A673 (cell line): ENCODE results near the gene IFI16. TPM values are rescaled to one million over a fixed set of nuclear protein-coding genes. Genes with fewer than 3 reads are reported as not detected.

Experiments used
- BruUV-seq: library from RNA; stranded (reverse); fragments of 400-500 nt; replicated peaks from 2 replicates; lab custom pipeline; 2021; lab: Mats Ljungman, UMichigan
- CTCF ChIA-PET: fragments of 300-600 bp; sonication (Branson Sonifier 250); formaldehyde crosslinking; loops from one replicate; lab custom pipeline; 2022; ENCODE audit warnings: antibody characterized with exemption; lab: Charles Lee
- POLR2A ChIA-PET: fragments of 300-600 bp; sonication (Branson Sonifier 250); formaldehyde crosslinking; loops from one replicate; lab custom pipeline; 2022; ENCODE audit warnings: antibody characterized with exemption; ENCODE audit not compliant: low non-redundant PET; lab: Charles Lee
- DNase-seq: peaks from one replicate; pipeline ENCODE4 v3.0.0-alpha.2; 2015; ENCODE audit warnings: low spot score
- H3K27ac ChIP-seq: fragments of 200-600 bp; sonication (generic); 2 replicates; pipeline ENCODE4 v1.5.1; 2016; ENCODE audit warnings: mixed run types, low read depth, mild to moderate bottlenecking, mixed read lengths, antibody characterized with exemption, low read length; ENCODE audit not compliant: poor library complexity, severe bottlenecking
- H3K27me3 ChIP-seq: fragments of 200-600 bp; sonication (generic); replicated peaks from 2 replicates; pipeline ENCODE4 v1.6.1; 2017; ENCODE audit warnings: mixed run types, low read depth, mild to moderate bottlenecking, mixed read lengths, antibody characterized with exemption, low read length; ENCODE audit not compliant: insufficient read depth, poor library complexity
- H3K36me3 ChIP-seq: fragments of 200-600 bp; sonication (generic); 2 replicates; pipeline ENCODE4 v1.6.1; 2016; ENCODE audit warnings: mixed run types, mild to moderate bottlenecking, mixed read lengths, antibody characterized with exemption, low read length; ENCODE audit not compliant: insufficient read depth, poor library complexity, severe bottlenecking
- H3K4me1 ChIP-seq: fragments of 200-600 bp; sonication (generic); 2 replicates; pipeline ENCODE4 v1.6.1; 2017; ENCODE audit warnings: mixed run types, mild to moderate bottlenecking, mixed read lengths, antibody characterized with exemption, low read length; ENCODE audit not compliant: insufficient read depth, poor library complexity, severe bottlenecking
- H3K4me3 ChIP-seq: fragments of 200-600 bp; sonication (generic); 2 replicates; pipeline ENCODE4 v1.5.1; 2016; ENCODE audit warnings: low read depth, mixed run types, mild to moderate bottlenecking, mixed read lengths, low read length; ENCODE audit not compliant: poor library complexity, severe bottlenecking
- H3K9me3 ChIP-seq: fragments of 200-600 bp; sonication (generic); 2 replicates; pipeline ENCODE4 v1.6.1; 2016; ENCODE audit warnings: mixed run types, low read depth, mild to moderate bottlenecking, mixed read lengths, antibody characterized with exemption, low read length; ENCODE audit not compliant: poor library complexity, severe bottlenecking
- CTCF ChIP-seq: fragments of 300-800, 200-600 bp; sonication (generic); conservative IDR thresholded peaks from 2 replicates; pipeline ENCODE4 v1.5.1; 2017; ENCODE audit warnings: low read depth, mild to moderate bottlenecking, antibody characterized with exemption, low read length, moderate library complexity, mixed read lengths
- EZH2 ChIP-seq: fragments of 200-600 bp; sonication (generic); IDR thresholded peaks from 2 replicates; pipeline ENCODE4 v1.6.1; 2017; ENCODE audit warnings: borderline replicate concordance, low read depth, mild to moderate bottlenecking, mixed read lengths, antibody characterized with exemption, low read length; ENCODE audit not compliant: poor library complexity, severe bottlenecking
- intact Hi-C: fragments of 100-400 bp; cut with micrococcal nuclease; formaldehyde crosslinking; loops from one replicate; pipeline ENCODE4 v1.10.0; 2022; ENCODE audit not compliant: unreplicated experiment
- total RNA-seq: library from RNA; stranded (reverse); gene quantifications from 2 replicates; pipeline ENCODE4 v1.2.3, GENCODE V29; 2021

Gene IFI16
- total RNA-seq, 1 experiment from 2014 or later: 87.4 TPM

- Histone ChIP-seq H3K27me3 (no peaks in the 10 kb centered on the region), H3K36me3 (peaks cover 29% of the 10 kb centered on the region), H3K4me3 (no peak overlapping the region), H3K4me1 (peaks cover 14% of the 10 kb centered on the region), H3K27ac (no peak overlapping the region), H3K9me3 (no peaks in the 10 kb centered on the region)
- no TSS peak for BruUV-seq
- TF ChIP-seq EZH2 (no peak), CTCF (no peak)
- ChIA-PET CTCF (no interaction called here), POLR2A (no interaction called here)
- DNase-seq: no peak
- intact Hi-C loops: loop anchor here (5.0 kb wide), 1 partner anchor 43 kb away; no protein-coding TSS in a partner anchor
These were observed 4.4 kb downstream of the IFI16 start for GRCh38 chr1:159014003-159014571.

GRCh38 chr1:159014851-159015250 lies 5.1 kb downstream of the IFI16 start:
- POLR2A ChIA-PET: no interaction called here
- intact Hi-C loops: loop anchor here (5.0 kb wide), 1 partner anchor 42 kb away; no protein-coding TSS in a partner anchor

GRCh38 chr1:159015440-159015909 lies 5.8 kb downstream of the IFI16 start:
- H3K27ac ChIP-seq: no peak overlapping the region
- POLR2A ChIA-PET: no interaction called here
- H3K36me3 ChIP-seq: peaks cover 43% of the 10 kb centered on the region

More at GRCh38 chr1:159014851-159015250, 5.1 kb downstream of the IFI16 start:
- TF ChIP-seq EZH2: no peak
- Histone ChIP-seq H3K4me3 (no peak overlapping the region), H3K27ac (no peak overlapping the region), H3K27me3 (no peaks in the 10 kb centered on the region), H3K9me3 (no peaks in the 10 kb centered on the region), H3K4me1 (peaks cover 10% of the 10 kb centered on the region), H3K36me3 (peaks cover 37% of the 10 kb centered on the region)
- DNase-seq: no peak
- CTCF ChIA-PET: no interaction called here
- BruUV-seq: TSS peak; percentile 55

More at GRCh38 chr1:159015440-159015909, 5.8 kb downstream of the IFI16 start:
- peak; percentile 63 for DNase-seq
- H3K4me1 ChIP-seq: peaks cover 10% of the 10 kb centered on the region
- no peak for TF ChIP-seq EZH2
- TF ChIP-seq CTCF: no peak
- intact Hi-C loops: no loop called here
- no peaks in the 10 kb centered on the region for H3K27me3 ChIP-seq
- no TSS peak for BruUV-seq
- no peak overlapping the region for H3K4me3 ChIP-seq
- H3K9me3 ChIP-seq: no peaks in the 10 kb centered on the region
- CTCF ChIA-PET: no interaction called here
